Hypothalamus (tissue), 51 donors: ENCODE data around the gene RAMP1.

Source experiments
- DNase-seq, 51 donors: peaks; one replicate each; lab custom pipeline; 2025; lab: John Stamatoyannopoulos, UW

The RAMP1 gene

GRCh38 chr2:237892984-237893595 is 33.7 kb downstream of the RAMP1 start:
- peak in 1 of 51 donors; percentile 17 for DNase-seq

GRCh38 chr2:237894396-237894979 is 35.1 kb downstream of the RAMP1 start:
- DNase-seq = no peak

GRCh38 chr2:237894986-237895543 is 35.6 kb downstream of the RAMP1 start:
- no peak for DNase-seq

GRCh38 chr2:237895544-237896506 is 36.4 kb downstream of the RAMP1 start:
- DNase-seq = peak in 44 of 51 donors; percentile 27 to 92 (median 69)

- DNase-seq = no peak
Observed at GRCh38 chr2:237896507-237896892, 37.1 kb downstream of the RAMP1 start.

- no peak for DNase-seq
Observed at GRCh38 chr2:237896956-237897355, 37.5 kb downstream of the RAMP1 start.

GRCh38 chr2:237898057-237898414 is 38.6 kb downstream of the RAMP1 start:
- no peak for DNase-seq

- DNase-seq = no peak
Observed at GRCh38 chr2:237900891-237901831, 41.7 kb downstream of the RAMP1 start.

GRCh38 chr2:237901932-237902850 is 42.8 kb downstream of the RAMP1 start:
- DNase-seq = no peak

- peak in 19 of 51 donors; percentile 17 to 55 (median 28) for DNase-seq
Observed at GRCh38 chr2:237904831-237905599, 45.6 kb downstream of the RAMP1 start.

- DNase-seq = no peak
Observed at GRCh38 chr2:237907144-237907543, 47.7 kb downstream of the RAMP1 start.

GRCh38 chr2:237909075-237909695 is 49.8 kb downstream of the RAMP1 start:
- no peak for DNase-seq

- no peak for DNase-seq
Observed at GRCh38 chr2:237909801-237910475, 50.5 kb downstream of the RAMP1 start.

- no peak for DNase-seq
Observed at GRCh38 chr2:237910576-237911362, 51.3 kb downstream of the RAMP1 start.

GRCh38 chr2:237911363-237912017 is 52.1 kb downstream of the RAMP1 start:
- DNase-seq = no peak
